T-helper 1 cell treated with Interleukin-12 subunit alpha and Interleukin-12 subunit beta and Interleukin-4 antibody, amounts not matched to agents 30 ng/mL and 1 ng/mL, for 36 hours (primary cell): ENCODE data around the gene SOX18. TPM values are rescaled to one million over a fixed set of nuclear protein-coding genes. Genes with fewer than 3 reads are reported as not detected.

Experiments used
- intact Hi-C: fragments of 100-400 bp; cut with micrococcal nuclease; formaldehyde crosslinking; loops from one replicate; pipeline ENCODE4 v1.15.1; 2024
- total RNA-seq: library from RNA; stranded (reverse); gene quantifications from 2 replicates; pipeline ENCODE4 v1.2.3, GENCODE V29; 2022

Gene SOX18
- total RNA-seq, 1 donor from 2014 or later: 1.8 TPM

- intact Hi-C loops: loop anchor here (5.0 kb wide), 1 partner anchor 544 kb away; the partner anchor contains the start of gene PTK6
Measured at GRCh38 chr20:64080813-64081623, 31.6 kb upstream of the SOX18 start.

- intact Hi-C loops: loop anchor here (5.0 kb wide), 1 partner anchor 543 kb away; the partner anchor contains the start of gene PTK6
Measured at GRCh38 chr20:64080013-64080812, 30.8 kb upstream of the SOX18 start, which contains the start of gene OPRL1. Gene OPRL1, plus strand, starts transcription at chr20:64080082. Its CDS starts 12,639 bp downstream, at chr20:64092721.

- intact Hi-C loops: loop anchor here (1.0 to 5.0 kb wide), 7 partner anchors 16 to 1692 kb away; partner anchors contain the start of genes C20orf204, FNDC11, GMEB2 and PTK6
Measured at GRCh38 chr20:64079273-64080012, 30.0 kb upstream of the SOX18 start, which contains the start of gene RGS19. Gene RGS19, minus strand, starts transcription at chr20:64079518. Its CDS starts 2,632 bp downstream, at chr20:64076886.

GRCh38 chr20:64078934-64079272 lies 29.5 kb upstream of the SOX18 start:
- intact Hi-C loops: loop anchor here (1.0 to 5.0 kb wide), 6 partner anchors 16 to 1692 kb away; partner anchors contain the start of genes C20orf204, FNDC11, GMEB2 and RPS21

GRCh38 chr20:64077876-64078551 lies 28.6 kb upstream of the SOX18 start:
- intact Hi-C loops: loop anchor here (1.0 to 5.0 kb wide), 6 partner anchors 12 to 1691 kb away; partner anchors contain the start of genes C20orf204, FNDC11, GMEB2 and RPS21

- intact Hi-C loops: loop anchor here (1.0 to 5.0 kb wide), 5 partner anchors 11 to 1690 kb away; partner anchors contain the start of genes FNDC11, GMEB2, RPS21 and UCKL1
Measured at GRCh38 chr20:64077541-64077875, 28.1 kb upstream of the SOX18 start.

GRCh38 chr20:64077094-64077493 lies 27.7 kb upstream of the SOX18 start:
- intact Hi-C loops: loop anchor here (1.0 to 5.0 kb wide), 5 partner anchors 11 to 1690 kb away; partner anchors contain the start of genes FNDC11, GMEB2, RPS21 and UCKL1

DNA sequence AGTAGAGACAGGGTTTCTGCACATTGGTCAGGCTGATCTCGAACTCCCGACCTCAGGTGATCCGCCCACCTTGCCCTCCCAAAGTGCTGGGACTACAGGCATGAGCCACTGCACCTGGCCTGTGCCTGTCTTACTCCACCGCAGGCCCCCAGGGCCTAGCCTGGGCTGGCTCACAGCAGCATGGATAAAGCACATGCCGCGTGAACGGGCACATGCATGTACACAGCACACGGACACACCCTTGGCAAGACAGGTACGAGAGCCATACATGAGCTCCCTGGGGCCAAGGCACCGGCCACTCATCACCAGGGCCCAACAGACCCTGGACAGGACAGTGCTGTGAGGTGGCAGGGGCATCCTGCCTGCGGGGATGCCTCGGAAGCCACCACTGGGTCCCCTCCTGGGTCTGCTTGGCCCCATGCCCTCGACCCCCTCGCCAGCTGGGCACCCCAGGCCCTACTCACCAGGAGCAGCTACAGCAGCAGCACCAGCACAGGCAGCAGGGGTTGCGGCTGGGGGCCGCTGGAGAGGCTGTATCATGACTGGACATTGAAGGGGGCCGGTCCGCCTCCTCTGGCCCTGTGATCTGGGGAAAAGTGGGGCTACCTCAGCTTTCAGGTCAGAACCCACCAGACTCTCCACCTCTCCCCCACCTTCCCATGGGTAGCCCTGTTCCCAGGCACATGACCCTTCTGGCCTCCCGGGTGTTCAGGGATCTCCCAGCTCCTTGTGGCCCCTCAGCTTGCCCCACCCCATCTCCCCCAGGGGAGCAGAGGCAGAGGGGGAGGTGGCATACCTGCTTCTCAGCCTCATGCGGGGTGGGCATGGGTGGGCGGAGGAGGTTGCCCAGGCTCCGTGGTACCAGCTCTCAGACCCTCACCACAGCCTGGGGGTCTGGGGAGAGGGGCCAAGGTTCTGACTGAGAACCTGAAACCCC lies 26.9 kb upstream of the SOX18 start:
- intact Hi-C loops: loop anchor here (5.0 kb wide), 3 partner anchors 449 to 1689 kb away; partner anchors contain the start of genes FNDC11, GMEB2 and RPS21

DNA sequence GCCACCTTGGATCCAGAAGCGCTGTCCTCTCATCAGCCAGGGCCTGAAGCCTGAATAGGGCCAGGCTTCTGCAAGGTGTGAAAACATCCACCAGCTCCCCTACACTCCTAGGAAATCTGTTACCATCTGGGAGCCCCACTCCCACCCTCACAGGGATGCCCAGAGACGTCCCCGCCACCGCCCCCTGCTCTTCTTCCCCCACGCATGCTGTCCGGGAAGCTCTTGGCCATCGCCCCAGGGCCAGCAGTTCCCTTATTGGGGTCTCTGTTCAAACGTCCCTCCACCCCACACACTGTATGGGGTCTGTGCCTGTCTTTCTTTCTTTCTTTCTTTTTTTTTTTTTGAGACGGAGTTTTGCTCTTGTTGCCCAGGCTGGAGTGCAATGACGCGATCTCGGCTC lies 26.1 kb upstream of the SOX18 start:
- intact Hi-C loops: loop anchor here (5.0 kb wide), 3 partner anchors 448 to 1688 kb away; partner anchors contain the start of genes FNDC11, GMEB2 and RPS21

DNA sequence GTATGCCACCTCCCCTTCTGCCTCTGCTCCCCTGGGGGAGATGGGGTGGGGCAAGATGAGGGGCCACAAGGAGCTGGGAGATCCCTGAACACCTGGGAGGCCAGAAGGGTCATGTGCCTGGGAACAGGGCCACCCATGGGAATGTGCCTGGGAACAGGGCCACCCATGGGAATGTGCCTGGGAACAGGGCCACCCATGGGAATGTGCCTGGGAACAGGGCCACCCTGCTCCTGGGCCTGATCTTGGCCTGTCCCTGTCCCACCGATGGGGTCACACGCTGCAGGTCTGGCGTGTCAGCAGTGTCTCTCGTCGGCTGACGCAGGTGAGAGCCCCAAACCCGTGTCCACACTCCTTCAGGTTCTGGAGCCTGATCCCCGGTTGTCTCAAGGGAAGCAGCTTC lies 25.5 kb upstream of the SOX18 start:
- intact Hi-C loops: loop anchor here (5.0 kb wide), 3 partner anchors 448 to 1688 kb away; partner anchors contain the start of genes FNDC11, GMEB2 and RPS21

DNA sequence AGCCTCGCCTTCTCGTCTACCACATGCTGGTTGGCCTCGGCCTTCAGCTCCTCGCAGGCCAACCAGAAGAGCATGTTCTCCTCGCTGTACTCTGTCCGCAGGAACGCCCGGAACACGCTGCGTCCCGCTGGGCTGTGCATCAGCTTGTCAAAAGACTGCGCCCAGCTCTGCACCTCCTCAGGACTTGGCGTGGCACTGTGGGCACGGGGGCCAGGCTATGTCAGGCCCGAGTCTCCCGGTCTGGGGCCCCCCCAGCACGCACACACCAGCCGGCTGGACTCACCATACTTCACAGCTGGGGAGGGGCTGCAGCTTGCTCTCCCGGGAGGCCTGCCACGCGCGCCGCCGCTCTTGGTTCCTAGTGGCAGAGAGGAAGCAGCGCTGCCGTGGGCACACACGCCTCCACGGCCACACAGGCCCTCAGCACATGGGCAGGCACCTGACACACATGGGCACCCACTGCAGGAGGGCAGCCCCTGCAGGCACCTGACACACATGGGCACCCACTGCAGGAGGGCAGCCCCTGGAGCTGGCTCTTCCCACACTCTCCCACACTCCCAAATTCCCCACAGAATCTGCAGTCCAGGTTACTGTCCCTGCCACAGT lies 24.8 kb upstream of the SOX18 start:
- intact Hi-C loops: no loop called here

DNA sequence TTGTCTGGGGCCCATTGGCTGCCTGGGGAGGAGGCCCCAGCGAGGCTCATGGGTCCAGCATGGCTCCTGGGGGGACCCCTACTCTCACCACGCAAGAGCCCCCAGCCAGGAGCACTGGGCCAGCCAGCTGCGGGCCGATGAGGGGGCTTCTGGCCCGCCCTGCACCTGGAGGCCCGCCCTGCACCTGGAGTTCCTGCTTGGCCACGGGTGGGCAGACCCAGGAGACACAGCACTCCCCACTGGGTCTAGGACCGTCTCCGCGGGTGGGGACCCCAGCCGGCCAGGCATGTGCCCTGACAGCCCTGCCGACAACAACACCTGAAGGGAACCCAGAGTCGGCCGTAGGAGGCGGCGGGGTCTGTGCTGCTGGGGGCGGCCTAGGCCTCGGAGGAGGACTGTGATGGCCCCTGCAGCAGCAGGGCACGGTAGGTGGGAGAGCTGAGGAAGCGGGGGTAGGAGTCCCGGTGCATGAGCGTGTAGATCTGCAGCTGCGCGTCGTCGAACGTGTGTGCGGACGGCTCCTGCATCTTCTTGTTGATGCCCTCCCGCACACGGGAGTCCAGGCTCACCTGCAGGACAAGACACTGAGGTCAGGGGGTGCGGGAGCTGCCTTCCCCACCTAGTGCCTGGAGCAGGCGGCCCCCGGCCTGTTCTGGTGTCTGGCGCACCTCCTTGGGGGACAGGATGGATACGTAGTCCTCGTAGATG lies 24.2 kb upstream of the SOX18 start:
- intact Hi-C loops: no loop called here

GRCh38 chr20:64072498-64073063 lies 23.1 kb upstream of the SOX18 start:
- intact Hi-C loops: no loop called here

DNA sequence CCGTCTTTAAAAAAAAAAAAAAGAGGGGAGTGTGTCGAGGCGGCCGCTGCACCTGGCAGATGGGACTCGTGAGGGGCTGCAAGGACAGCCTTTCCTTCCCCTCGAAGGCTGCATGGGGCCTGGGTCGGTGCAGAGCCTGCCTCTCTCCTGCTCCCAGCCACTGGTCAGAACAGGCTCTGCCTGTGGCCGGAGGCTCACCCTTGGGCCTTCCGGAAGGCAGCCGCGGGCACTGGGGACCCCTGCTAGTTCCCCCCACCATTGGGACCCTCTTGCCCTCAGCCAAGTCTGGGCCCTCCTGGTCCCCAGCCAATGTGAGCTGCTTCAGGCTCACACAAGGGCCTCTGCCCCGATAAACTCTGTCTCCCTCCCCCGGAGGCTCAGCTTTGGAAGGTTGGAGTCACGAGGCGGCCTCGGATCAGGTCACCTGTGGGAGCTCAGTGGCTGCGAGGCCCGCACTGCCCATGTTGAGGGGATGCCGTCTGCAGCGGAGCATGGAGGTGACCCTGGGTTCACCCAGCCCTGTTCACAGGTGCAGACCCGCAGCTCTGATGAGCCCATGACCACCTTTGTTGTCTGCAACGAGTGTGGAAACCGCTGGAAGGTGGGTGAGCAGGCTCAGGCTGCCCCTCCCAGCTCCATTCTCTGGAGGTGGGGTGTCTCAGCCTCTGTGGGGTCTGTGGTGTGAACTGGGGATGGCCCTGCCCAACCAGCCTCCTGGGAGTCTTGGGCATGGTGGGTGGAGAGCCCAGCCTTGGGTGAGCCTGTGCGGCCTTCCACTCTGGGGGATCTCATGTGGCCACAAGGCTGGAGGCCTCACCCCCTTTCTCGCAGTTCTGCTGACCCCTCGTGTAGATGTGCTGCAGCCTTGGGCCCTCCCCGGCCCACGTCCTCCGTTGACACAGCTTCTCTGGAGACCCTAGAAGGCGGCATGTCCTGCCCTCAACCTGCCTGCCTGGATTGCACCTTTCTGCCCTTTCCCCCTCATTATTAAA lies 22.2 kb upstream of the SOX18 start:
- intact Hi-C loops: no loop called here

GRCh38 chr20:64070244-64070993 lies 21.0 kb upstream of the SOX18 start:
- intact Hi-C loops: no loop called here
